A549 (cell line): ENCODE data around the gene CCDC27.

ENCODE experiments used
- CEBPB ChIP-seq, 2 experiments: fragments of >200 bp in 1 of 2; sonication (Bioruptor Twin) in 1 of 2; formaldehyde crosslinking in 1 of 2; IDR thresholded peaks; 2 replicates each; pipeline ENCODE4 v1.6.1; 2012 to 2016
- HDAC2 ChIP-seq: fragments of 200-600 bp; sonication (generic); IDR thresholded peaks from 2 replicates; pipeline ENCODE4 v1.6.1; 2016

- TF ChIP-seq HDAC2 (no peak), CEBPB (IDR thresholded peaks at IDR 0.05) (no peak)
Measured at GRCh38 chr1:3706651-3707297, 45.5 kb upstream of the CCDC27 start.
